TTC549 (cell line): ENCODE results near the gene ADGRB3.
"Not testable (repeated sequence)": the region's sequence is repeated elsewhere in the genome, so short reads cannot be mapped to it uniquely, and the experiment has no call there.

Experiments
- FAIRE-seq: peaks from 2 replicates; lab custom pipeline; 2012; peaks lifted over from hg19 to GRCh38; lab: Jason Lieb, UNC

The ADGRB3 gene

DNA sequence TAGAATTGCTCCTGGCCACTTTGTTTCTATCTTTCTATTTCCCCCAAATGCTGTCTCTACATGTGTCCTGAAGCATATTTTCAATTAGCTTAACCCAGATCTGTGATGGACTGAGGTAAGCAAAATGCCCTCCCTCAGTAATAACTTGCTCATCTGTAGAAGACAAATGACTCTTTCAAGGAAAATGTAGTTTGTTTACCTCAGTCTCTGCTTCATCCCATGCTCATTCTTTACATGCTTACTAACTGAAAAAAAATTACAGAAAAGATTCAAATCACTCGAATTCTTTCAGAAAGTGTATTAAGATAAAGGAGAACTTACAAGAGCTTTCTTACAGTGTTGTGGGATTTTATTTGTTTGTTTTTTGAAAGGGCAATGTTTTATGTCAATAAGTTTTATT lies 630.6 kb downstream of the ADGRB3 start:
- no peak for FAIRE-seq

DNA sequence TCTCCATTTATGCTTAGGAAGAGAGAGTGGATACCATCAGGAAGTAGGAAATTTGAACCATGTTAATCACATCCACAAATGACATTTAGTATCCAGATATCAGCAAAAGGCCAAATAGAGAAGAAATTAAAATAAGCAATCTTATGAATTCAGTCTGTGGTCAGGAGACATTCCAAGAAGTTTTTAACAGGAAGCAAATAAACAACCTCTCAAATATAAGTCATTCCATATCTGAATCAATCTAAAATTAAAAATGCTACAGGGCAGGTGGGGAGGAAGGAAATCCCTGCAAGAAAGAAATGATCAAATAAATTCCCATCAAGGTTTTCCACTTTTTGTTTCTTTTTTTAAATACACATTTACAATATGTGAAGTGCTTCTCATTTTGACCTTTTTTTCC lies 641.1 kb downstream of the ADGRB3 start:
- FAIRE-seq: no peak

DNA sequence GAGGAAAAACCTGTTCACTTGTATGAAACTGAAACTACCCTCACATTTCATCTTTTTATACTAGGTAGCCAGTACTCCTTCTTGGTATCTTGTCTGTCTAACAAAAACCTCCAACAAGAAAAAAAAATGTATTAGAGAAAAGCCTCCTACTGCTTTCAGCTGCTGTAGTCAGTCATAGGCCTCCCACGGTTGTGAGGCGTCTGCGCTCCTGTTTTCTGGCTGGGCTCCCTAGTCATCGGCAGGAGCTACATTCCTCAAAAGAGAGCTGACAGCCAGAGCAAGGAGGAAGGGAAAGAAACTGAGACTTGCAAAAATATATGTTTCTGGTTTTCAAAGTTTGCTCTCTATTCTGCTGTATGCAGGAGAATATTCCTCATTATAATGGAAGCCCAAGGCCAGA lies 644.7 kb downstream of the ADGRB3 start:
- FAIRE-seq: no peak

DNA sequence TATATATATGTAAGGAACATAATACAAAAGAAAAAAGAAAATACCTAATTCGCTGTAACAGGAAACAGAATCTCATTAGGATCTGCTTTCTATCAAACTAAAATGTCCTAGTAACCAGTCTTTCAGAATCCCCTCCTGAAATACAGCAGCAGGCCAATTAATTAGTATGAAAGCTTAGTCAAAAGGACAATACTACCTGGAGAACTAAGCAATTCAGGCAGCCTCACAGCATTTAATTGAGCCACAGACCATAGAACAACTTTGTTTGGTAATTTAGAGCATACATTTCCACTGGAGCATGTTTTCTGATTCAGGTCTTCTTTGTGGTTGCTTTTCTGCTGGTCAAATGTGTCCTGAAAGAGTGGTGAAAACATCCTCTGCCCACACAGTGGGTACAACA lies 645.8 kb downstream of the ADGRB3 start:
- FAIRE-seq: no peak

DNA sequence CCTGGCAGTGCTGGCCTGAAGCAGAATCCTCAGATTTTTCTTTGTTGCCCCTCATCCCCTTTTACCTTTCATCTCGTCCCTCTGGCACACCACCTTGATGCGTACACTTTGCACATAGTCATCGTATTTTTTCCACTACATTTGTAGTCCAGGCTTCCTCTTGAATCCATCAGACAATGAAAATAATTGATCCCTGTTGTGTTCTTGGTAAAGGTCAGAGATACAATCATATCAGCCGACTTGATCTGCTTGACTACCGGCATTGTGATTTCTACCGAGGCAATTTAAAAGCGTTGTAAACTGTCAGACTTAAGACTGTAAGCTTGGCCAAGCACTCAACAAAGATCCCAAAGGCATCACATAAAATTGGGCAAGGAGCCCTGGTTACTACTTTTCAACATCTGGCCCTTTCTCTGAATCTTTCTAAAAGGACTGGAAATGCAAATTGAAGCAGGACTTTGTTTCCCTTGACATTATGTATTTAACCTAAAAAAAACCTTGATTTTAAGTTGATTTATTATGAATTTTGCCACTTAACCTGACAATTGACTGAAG lies 649.2 kb downstream of the ADGRB3 start:
- FAIRE-seq: no peak

DNA sequence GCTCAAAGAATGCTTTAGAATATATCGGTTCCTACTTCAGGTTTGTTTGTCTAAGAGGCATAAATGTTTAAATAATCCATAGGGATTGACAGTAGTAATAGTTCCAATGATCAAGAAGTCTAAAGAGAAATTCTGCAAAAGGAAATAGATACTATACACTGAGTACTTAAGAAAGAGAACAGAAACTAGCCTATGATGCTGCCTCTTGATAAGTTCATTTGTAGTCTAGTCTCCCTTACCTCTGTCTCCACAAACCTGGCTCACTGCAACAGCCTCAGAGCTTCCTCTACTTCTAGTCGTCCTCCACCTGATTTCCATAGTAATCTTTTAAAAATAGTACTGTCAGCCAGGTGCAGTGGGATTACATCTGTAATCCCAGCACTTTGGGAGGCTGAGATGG lies 650.0 kb downstream of the ADGRB3 start:
- no peak for FAIRE-seq

DNA sequence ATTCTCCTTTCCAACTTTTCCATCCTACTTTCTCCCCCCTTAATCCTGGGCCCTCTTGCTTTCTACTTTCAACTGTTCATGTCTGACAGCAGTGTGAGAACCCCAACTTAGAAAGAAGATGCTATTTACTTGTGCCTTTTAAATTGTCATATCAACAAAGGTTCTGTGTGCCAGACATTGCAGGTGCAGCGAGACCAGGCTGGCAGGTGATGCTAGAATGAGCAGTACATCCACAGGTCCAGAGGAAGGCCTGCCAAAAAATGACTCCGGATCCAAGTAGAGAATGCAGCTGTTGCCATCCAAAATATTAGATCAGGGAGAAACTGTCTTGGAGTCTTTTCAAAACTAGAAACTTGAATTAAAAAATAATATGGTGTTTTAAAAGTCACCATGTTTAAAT lies 651.2 kb downstream of the ADGRB3 start:
- no peak for FAIRE-seq

DNA sequence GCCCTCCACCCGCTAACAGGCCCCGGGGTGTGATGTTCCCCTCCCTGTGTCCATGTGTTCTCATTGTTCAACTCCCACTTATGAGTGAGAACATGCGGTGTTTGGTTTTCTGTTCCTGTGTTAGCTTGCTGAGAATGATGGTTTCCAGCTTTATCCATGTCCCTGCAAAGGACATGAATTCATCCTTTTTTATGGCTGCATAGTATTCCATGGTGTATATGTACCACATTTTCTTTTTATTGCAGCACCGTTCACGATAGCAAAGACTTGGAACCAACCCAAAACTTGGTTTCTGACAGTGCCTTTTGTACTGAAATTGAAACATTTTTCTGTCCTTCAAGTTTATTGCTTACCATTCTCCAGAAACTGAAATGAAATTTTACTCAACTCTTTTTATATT lies 653.1 kb downstream of the ADGRB3 start:
- not testable (repeated sequence) for FAIRE-seq

DNA sequence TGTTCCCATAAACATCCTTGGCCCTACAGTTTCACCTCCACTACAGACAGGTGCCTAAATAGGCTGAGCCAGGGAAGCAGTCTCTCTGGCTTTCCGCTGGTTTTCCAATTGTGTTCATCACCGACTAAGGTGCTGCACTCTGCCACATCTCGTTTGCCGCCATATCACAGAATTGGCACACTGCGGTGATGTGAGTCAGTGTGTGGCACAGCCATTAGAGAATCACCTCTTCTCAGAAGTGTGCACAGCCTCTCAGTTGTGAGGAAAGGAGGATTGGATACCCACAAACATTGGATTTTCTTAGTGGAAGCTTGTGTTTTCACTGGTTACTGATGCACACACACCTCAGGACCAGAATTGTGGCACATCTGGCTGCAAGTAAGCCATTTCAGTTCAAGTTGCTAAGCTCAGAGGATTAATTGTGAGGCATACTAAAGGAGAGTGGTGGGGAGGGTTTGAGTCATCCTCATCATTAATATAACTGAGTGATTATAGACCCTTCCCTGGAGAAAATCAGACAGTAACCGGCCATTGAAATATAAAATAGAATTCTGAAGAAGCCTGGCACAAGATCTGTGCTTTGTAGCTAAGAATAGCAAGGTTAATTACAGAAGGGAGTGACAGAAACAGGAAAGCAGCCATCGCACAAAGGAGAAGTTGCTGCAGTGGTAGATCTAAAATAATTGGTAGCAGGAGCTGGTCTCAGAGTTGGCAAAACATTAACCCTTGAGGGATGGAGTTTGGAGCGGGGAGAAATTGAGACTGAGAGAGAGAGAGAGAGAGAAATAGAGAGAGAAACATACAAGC lies 654.8 kb downstream of the ADGRB3 start:
- no peak for FAIRE-seq

DNA sequence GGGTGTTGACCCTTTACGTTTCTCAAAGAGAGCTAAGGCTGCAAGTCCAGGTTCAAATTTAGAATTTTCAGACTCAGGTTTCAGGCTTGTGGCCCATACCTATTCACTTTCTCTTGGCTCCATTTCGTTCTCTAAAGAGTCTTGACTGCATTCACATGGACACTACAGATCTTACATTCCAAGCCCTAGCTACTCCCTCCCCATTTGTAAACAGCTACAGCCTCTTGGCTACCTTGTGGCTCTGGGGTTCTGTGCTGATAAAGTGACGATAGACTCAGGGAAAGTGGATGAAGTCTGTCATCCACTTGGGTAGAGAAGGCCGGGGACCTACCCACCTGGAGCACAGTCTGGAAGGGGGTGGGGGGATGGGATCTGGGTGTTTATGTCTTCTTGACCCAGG lies 658.4 kb downstream of the ADGRB3 start:
- no peak for FAIRE-seq

DNA sequence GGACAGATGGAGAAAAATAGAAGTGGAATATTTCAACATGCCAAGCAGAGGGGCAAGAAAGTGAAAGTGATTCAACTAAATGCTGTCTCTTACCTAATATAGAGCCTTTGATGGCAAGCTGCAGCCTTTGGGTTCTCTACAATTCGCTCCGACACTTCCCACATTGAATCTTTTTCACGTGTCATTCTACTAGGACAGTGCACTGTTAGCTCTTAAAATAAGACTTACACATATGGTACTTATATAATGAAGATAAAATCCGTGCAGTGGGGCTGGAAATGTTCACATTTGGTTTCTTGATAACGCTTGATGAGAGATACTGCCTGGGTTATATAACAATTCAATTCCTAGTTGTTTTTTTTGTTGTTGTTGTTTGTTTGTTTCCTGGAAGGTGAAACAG lies 659.3 kb downstream of the ADGRB3 start:
- FAIRE-seq: no peak

DNA sequence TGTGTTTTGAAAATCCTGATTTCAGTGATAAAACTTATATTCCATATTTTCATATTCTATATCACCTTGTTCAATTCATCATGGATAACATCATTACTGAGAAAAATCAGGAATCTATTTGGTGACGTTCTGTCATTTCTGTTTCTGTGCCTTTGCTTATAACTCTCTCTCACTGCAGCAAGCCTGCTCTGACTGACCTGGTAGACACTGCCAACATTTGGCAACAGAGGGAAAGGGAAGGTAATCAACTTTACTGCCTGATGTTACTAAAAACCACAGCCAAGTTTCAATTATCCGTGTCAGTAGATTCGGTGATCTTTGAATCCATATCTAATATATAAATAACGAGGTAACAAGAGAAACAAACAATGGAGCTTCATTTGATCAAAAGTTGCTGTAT lies 659.8 kb downstream of the ADGRB3 start:
- no peak for FAIRE-seq

DNA sequence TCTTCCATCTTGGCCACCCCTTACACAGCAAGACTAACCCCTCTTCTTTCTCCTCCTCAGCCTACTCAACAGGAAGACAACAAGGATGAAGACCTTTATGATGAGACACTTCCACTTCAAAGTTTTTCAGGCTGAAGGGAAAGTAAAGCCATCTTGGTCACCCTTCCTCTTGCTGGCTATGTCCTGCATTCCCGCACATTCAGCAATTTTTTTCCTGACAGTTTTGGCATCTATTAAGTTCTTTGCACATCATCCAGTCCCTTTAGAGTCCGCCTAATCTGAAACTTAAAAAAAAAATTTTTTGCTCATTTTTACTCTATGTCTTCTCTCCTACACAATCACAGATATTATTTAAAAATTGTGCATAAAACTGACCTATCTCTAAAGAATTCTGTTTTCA lies 668.3 kb downstream of the ADGRB3 start:
- FAIRE-seq: no peak

DNA sequence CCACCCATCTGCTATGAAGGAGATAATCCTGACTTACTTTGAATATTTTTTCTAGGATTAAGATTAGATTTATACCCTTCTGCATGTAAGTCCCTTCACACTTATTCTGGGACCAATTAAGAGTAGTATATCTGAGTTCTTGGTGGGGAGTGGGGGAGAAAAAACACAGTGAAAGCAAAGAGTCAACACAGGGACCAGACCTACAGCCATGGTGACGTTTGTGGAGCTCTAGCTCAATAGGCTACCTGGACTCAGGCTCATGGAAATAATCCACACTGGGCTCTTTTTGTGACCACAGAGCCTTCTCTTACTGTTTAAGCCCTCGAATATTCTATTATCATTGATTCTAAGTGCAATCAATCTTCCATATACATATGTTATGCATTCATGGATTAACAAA lies 670.4 kb downstream of the ADGRB3 start:
- FAIRE-seq: no peak

DNA sequence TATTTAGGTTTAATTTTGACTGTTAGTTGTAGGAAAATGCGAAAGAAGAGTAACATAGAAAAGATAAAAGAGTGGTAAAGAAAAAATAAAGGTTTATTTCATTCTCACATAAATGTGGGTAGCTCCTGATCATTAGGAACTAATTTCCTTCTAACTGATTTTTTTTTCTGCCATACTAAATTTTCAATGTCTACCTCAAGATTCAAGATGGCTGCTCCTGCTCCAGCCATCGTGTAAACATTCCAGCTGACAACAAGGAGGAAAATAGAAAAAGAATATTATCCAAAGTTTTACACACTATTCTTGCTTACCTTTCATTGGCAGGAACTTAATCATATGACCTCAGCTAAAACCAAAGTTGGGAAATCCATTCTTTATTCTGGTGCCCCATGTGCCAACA lies 673.5 kb downstream of the ADGRB3 start:
- FAIRE-seq: no peak

DNA sequence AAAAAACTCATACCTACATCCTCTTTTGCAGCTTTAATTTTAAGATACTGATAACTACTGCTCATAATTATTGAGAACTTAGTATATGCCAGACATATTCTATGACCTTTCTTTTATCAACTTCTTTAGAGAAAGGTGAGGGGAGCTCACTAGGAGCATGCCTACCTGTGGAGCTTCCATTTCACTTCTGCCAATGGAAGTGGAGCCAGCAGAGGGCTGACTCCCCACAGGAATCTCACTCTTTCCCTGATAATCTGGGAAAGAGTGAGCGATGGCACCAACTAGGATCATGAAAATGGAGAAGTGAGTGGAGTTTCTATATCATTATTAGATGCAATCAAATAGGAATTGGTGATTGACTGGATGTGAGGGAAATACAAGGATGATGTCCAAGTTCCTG lies 676.8 kb downstream of the ADGRB3 start:
- FAIRE-seq: no peak

DNA sequence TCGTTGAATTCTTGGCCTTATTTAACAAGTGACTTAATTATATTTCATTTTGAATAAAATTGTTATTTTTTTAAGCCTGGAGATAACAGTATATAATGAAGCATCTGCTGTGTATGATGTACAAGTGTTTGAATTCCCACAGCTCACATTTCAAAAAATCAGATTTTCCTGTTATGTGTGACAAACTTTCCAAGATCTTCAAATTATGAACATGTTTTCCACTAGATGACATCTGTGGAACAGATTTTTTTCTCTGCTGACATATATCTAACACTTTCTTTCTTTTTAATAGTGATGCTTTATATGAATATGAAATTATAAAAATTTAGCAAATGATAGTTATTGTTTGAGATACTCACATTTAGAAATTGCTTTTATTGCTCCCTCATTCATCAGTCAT lies 678.9 kb downstream of the ADGRB3 start:
- no peak for FAIRE-seq

DNA sequence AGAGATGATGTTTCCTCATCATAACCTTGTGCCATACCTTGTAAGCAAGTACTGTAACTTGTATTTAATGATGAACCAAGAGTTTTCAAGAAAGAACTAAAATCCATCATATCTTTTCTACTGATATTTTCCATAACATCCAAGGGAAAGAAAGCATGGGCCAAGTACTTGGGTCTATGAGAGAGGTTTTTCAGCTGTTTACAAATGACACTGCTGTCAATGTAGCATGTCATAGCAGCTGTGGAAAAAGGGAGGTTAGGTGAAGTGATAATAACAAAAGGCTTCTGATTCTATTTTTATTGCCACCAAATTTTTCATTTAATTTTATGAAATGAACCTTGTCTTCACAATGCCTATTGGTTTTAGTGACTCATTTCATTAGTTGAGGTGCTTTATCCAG lies 679.4 kb downstream of the ADGRB3 start:
- FAIRE-seq: no peak

DNA sequence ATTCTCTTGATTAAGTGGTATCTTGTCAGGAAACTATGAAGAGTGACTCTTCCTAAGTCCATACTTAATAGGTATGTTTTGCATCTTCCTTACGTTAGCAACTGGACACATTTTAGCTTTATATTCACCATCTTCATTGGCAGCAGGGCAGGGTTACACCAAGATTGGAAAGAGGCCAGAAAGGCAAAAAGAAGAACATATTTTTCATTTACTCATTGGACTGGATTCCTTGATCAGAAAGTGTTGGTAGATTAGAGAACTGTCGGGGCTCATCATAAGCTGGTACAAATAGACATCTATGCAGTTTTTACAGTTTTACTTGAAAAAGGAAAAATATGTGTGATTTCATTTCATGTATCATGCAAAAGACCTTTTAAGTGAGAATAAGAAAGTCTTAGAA lies 696.8 kb downstream of the ADGRB3 start:
- no peak for FAIRE-seq

DNA sequence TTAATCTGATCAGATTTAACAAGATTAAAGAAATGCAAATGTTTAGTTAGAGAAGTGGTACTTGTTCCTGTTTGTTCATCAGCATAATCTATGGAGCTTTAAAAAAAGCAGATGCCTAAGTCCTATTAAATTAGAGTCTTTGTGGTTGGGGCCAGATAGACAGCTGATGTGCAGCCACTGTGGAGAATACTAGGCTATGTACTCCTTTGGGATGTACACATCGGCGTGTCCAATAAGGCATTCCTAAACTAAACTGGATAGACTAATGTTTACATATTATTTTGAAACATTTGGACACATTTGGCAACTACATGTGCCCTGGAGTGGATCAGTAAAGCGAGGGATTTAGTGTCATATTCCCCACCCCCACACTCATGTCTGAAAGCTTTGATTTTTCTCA lies 702.2 kb downstream of the ADGRB3 start:
- FAIRE-seq: no peak

DNA sequence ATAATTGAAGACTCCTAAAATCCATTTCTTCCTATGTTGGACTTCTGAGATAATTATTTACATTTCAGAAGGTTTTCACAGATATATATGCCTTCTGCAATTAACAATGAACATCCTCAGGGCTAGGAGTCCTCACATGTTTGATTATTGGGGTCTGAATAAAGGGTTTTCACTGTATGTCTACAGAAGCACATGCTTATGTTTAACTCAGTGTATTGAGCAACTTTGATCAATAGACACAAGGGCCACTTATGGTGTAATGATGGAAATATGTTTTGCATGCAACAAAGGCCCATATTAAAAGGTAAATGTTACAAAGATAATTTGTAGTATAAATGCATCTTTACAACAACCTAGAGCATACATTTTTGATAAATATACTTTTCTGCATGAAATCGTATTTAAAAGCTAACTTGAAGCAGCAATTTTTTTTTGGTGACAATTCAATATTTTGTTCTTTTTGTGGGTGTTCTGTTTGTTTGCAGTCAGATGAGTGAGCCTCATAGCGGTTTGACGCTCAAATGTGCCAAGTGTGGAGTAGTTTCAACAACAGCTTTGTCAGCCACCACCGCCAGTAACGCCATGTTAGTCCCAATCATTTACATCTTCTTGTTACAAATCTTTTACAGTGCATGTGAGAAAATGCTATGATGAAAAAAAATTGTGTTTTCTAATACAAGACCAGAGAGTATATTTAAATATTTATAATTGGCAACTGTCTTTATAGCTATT lies 703.5 kb downstream of the ADGRB3 start:
- FAIRE-seq: no peak

DNA sequence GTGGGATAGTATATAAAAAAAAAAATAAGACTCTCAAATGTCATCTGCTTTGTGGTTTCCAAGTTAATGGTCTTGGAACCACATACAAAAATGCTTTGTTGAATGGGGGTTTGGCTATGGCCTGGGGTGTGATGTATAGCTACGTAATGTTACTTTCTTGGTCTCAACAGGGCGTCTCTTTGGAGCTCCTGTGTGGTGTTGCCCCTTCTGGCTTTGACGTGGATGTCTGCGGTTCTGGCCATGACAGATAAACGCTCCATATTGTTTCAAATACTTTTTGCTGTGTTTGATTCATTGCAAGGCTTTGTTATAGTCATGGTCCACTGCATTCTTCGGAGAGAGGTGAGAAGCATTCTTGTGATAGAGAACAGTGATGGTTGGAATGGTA lies 704.1 kb downstream of the ADGRB3 start:
- FAIRE-seq: no peak

DNA sequence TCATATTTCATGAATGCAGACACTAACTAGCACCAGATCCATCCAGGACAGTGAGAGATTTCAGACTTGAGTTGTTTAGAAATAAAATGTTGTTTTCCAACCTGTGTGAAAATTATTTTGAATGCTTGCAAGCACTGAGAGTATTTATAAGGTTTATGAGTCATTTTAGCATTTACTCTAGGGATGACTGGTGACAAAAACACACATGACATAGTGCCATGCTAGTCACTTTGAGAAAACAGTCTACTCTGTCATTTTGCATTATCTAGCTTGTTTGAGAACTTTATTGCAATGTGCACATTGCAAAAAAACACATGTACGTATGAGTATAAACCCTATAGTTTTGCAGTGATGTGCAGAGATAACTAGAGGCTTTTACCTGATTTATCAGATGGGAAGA lies 705.1 kb downstream of the ADGRB3 start:
- no peak for FAIRE-seq

DNA sequence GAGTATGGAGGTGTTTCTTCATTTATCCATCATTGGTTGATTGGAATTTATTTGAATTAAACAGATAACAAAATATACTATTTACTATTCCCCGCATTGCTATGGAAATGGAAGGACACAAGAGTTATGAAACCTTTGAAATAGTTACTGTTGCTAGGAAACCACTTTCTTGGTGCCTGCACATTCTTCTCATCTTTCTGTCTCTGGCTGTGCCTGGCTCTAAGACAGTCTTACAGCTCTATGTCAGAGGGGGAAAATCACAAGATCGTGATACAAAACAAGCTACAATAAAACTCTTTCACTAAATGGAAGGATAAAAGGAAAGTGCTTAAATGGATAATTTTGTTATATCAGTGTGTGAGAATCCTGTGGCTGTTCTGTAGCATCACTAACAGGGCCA lies 708.8 kb downstream of the ADGRB3 start:
- no peak for FAIRE-seq
